H1 (cell line): Measurements from ENCODE around the gene NR0B2. TPM values are rescaled to one million over a fixed set of nuclear protein-coding genes. Genes with fewer than 3 reads are reported as not detected.

ENCODE experiments used
- ASH2L ChIP-seq: fragments of 200-600, 300-600 bp; sonication (generic); IDR thresholded peaks from one replicate; pipeline ENCODE4 v1.7.1; 2017; ENCODE audit warnings: low read length
- BRCA1 ChIP-seq: IDR thresholded peaks from 2 replicates; pipeline ENCODE4 v1.6.1; 2012; ENCODE audit warnings: low read depth, low read length, improper control_type of control experiment
- CHD1 ChIP-seq: IDR thresholded peaks from 2 replicates; pipeline ENCODE4 v1.6.1; 2012; ENCODE audit warnings: low read depth, low read length, improper control_type of control experiment
- EGR1 ChIP-seq: IDR thresholded peaks from 2 replicates; pipeline ENCODE4 v1.6.1; 2011; ENCODE audit warnings: low read depth, low read length, borderline replicate concordance
- HDAC6 ChIP-seq: IDR thresholded peaks from one replicate; pipeline ENCODE4 v1.7.1; 2012; ENCODE audit warnings: low read depth, mild to moderate bottlenecking, inconsistent platforms, low read length, moderate library complexity
- TAF1 ChIP-seq: IDR thresholded peaks from 2 replicates; pipeline ENCODE4 v1.6.1; 2011; ENCODE audit warnings: mild to moderate bottlenecking, low read depth, low read length
- polyA plus RNA-seq, 7 experiments: library from polyadenylated mRNA; depleted of rRNA in 3 of 7; stranded (reverse) in 5 of 7; unstranded in 2 of 7; fragments of >200 nt in 5 of 7; fragments of 200-250 nt in 2 of 7; gene quantifications; 1 replicate in 5 of 7; 2 replicates in 1 of 7; 4 replicates in 1 of 7; pipeline versions ENCODE4 v1.2.1 to v1.2.3, GENCODE V29; 2011 to 2013; ENCODE audit warnings: missing spikeins in 2 of 7, mixed read lengths in 2 of 7
- total RNA-seq: library from RNA; stranded (reverse); fragmentation: NEBNext Ultra II Directional; extraction: Animal tissue kit (Norgen Biotek cat#: 25700); gene quantifications from 2 replicates; pipeline ENCODE4 v1.2.1, GENCODE V29; 2021

The NR0B2 gene
- total and polyA plus RNA-seq, 2 of the 8 experiments (the other 6 are each of a cell fraction or from before 2014, with no cell fraction given): not detected

- TF ChIP-seq CHD1 (no peak), ASH2L (no peak), TAF1 (no peak), HDAC6 (no peak), BRCA1 (no peak), EGR1 (no peak)
Observed at GRCh38 chr1:26945138-26945537, 31.4 kb upstream of the NR0B2 start (continued).
